Measurements from ENCODE around the gene PLEKHG4. TPM values are rescaled to one million over a fixed set of nuclear protein-coding genes. Genes with fewer than 3 reads are reported as not detected.

PLEKHG4 gene
- total RNA-seq, 1 donor from 2014 or later = 9.5 TPM

- DNase-seq (ENCODE audit: low spot score) = no peak
- no peak overlapping the region for H3K27ac Mint-ChIP-seq (ENCODE audit: unreplicated experiment)
- H3K27me3 Mint-ChIP-seq (ENCODE audit: unreplicated experiment) = peaks cover 3% of the 10 kb centered on the region
- peaks cover 5% of the 10 kb centered on the region for H3K4me1 Mint-ChIP-seq (ENCODE audit: unreplicated experiment)
- no peaks in the 10 kb centered on the region for H3K36me3 Mint-ChIP-seq (ENCODE audit: low read depth, unreplicated experiment)
- no peak for TF ChIP-seq CTCF (IDR thresholded peaks at IDR 0.05; ENCODE audit: unreplicated experiment)
- H3K9me3 Mint-ChIP-seq (ENCODE audit: unreplicated experiment) = no peaks in the 10 kb centered on the region
- H3K4me3 Mint-ChIP-seq (ENCODE audit: unreplicated experiment) = no peak overlapping the region
These were observed 26.1 kb downstream of the PLEKHG4 start for GRCh38 chr16:67305216-67306071.

- TF ChIP-seq CTCF (IDR thresholded peaks at IDR 0.05; ENCODE audit: unreplicated experiment) = no peak
- peaks cover 8% of the 10 kb centered on the region for H3K27me3 Mint-ChIP-seq (ENCODE audit: unreplicated experiment)
These were observed 31.2 kb downstream of the PLEKHG4 start for GRCh38 chr16:67310561-67310960.

GRCh38 chr16:67311607-67312488 is 32.5 kb downstream of the PLEKHG4 start:
- TF ChIP-seq CTCF (IDR thresholded peaks at IDR 0.05; ENCODE audit: unreplicated experiment) = no peak
- Mint-ChIP-seq H3K9me3 (ENCODE audit: unreplicated experiment) (no peaks in the 10 kb centered on the region), H3K36me3 (ENCODE audit: low read depth, unreplicated experiment) (no peaks in the 10 kb centered on the region), H3K4me1 (ENCODE audit: unreplicated experiment) (peaks cover 26% of the 10 kb centered on the region), H3K27ac (ENCODE audit: unreplicated experiment) (no peak overlapping the region), H3K27me3 (ENCODE audit: unreplicated experiment) (peaks cover 6% of the 10 kb centered on the region), H3K4me3 (ENCODE audit: unreplicated experiment) (no peak overlapping the region)
- DNase-seq (ENCODE audit: low spot score) = no peak

More at GRCh38 chr16:67310561-67310960, 31.2 kb downstream of the PLEKHG4 start:
- no peaks in the 10 kb centered on the region for H3K9me3 Mint-ChIP-seq (ENCODE audit: unreplicated experiment)
- H3K4me1 Mint-ChIP-seq (ENCODE audit: unreplicated experiment) = peaks cover 26% of the 10 kb centered on the region
- no peak overlapping the region for H3K4me3 Mint-ChIP-seq (ENCODE audit: unreplicated experiment)
- H3K27ac Mint-ChIP-seq (ENCODE audit: unreplicated experiment) = no peak overlapping the region
- DNase-seq (ENCODE audit: low spot score) = no peak
- H3K36me3 Mint-ChIP-seq (ENCODE audit: low read depth, unreplicated experiment) = no peaks in the 10 kb centered on the region

- H3K4me1 Mint-ChIP-seq (ENCODE audit: unreplicated experiment) = peaks cover 26% of the 10 kb centered on the region
- no peak overlapping the region for H3K4me3 Mint-ChIP-seq (ENCODE audit: unreplicated experiment)
- no peak for TF ChIP-seq CTCF (IDR thresholded peaks at IDR 0.05; ENCODE audit: unreplicated experiment)
- H3K27me3 Mint-ChIP-seq (ENCODE audit: unreplicated experiment) = peaks cover 6% of the 10 kb centered on the region
- H3K36me3 Mint-ChIP-seq (ENCODE audit: low read depth, unreplicated experiment) = no peaks in the 10 kb centered on the region
- H3K27ac Mint-ChIP-seq (ENCODE audit: unreplicated experiment) = no peak overlapping the region
- no peak for DNase-seq (ENCODE audit: low spot score)
- H3K9me3 Mint-ChIP-seq (ENCODE audit: unreplicated experiment) = no peaks in the 10 kb centered on the region
These were observed 33.4 kb downstream of the PLEKHG4 start for GRCh38 chr16:67312719-67313118.

Data from endothelial cell (in vitro differentiated cells).